ENCODE measurements around the gene COL26A1.
"Not testable (repeated sequence)": the region's sequence is repeated elsewhere in the genome, so short reads cannot be mapped to it uniquely, and the experiment has no call there.

Gene COL26A1

DNA sequence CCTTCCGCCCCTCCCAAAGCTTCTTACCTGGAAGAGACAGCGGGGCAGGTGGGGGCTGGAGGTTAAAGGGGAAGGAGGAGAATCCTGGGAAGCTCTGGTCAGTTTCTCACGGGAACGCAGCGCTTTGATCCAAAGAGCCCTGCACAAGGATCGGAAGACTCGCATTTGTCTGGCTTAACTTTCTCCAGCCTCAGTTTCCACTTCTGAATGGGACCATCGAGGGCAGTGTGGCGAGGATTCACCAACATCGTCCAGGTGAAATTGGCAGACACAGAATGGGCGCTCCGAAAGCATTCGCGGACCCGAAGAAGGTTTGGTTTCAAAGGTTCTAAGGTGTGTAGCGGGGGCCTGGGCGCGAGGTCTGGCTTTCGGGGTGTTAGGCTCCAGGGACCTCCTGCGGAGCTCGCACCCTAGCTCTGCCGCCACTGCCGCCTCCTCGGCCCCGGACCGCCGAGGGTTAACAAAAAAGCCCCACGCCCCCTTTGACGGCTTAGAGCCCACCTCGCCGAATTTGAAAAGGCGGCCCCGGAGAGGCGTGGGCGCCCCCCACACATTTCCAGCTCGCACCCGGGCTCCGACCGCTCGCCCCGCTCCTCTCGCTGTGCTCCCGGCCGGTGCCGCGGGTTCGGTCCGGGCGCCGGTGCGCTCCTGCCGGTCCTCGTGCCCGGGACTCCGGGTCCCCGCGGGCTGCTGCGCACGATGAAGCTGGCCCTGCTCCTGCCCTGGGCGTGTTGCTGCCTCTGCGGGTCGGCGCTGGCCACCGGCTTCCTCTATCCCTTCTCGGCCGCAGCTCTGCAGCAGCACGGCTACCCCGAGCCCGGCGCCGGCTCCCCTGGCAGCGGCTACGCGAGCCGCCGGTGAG, at the start of gene COL26A1:
Gene COL26A1 (plus strand): TSS at position 542 of the 862 bp plus-strand sequence. CDS start 158 bp downstream, at position 700.
- peak; percentile 20 for DNase-seq (ENCODE audit: low spot score)

DNA sequence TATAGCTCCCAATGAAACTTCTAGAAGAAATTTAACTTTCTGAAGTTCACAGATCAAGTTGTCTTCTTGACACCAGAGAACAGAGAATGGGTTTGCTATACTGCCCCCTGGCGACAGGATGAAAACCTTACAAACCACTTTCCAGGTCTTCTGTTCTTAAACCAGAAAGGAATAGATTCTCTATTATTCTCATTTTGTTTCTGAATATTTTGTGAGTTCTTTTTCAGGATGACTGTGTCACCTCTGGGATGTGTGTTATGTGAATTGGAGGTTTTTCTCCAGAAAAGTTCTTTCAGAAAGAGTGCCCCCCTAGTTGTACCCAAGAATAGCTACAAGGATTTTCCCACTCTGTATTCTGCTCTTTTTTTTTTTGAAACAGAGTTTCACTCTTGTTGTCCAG, 47.3 kb upstream of the COL26A1 start:
- DNase-seq (ENCODE audit: low spot score), result peak; percentile 49

DNA sequence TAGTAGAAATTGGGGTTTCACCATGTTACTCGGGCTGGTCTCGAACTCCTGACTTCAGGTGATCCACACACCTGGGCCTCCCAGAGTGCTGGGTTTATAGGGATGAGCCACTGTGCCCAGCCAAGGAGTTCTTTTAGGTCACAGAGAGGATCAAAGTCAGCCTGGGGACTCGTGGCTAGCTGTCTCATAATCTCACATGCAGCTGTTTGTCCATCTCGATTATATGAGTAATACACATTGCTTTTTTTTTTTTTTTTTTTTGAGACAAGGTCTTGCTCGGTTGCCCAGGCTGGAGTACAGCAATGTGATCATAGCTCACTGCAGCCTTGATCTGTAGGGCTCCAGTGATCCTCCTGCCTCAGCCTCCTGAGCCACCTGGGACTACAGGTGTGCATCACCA, 43.3 kb upstream of the COL26A1 start:
- DNase-seq (ENCODE audit: low spot score), result no peak

DNA sequence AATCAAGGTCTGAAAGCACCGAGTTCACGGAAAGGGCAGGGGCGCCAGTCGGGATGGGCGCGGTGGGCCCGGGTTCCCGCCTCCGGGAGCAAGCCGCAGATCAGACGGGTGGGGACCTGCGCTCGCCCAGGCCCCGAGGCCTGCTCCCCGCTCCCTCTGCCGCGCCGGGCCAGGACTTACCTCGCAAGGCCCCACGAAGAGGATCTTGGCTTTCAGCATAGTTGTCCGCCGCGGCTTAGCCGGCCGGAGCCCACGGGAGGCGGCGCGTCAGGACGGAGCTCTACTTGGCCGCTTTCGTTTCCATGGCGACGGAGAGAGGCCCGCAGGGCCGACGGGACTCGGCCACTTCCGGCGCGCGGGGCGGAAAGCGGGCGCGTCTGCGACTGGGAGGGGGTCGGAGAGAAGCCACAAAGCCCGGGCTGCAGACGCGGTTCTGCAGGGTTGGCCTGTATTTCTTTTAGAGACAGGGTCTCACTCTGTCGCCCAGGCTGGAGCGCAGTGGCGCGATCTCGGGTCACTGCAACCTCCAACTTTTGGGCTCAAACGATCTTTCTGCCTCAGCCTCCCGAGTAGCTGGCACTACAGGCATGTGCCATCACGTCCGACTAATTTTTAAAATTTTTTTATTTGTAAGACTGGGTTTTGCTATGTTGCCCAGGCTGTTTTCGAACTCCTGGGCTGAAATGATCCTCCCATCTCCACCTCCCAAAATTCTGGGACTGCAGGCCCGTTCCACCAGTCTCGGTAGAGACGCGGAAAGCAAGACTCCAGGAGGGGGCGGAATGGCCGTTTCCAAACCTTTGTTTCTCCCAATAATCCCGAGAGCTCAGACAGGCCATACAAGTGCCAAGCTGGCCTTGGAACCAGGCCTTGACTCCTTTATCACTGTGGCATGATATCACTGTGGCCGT, 40.9 kb upstream of the COL26A1 start, which contains the start of gene IFT22:
Gene IFT22 (minus strand): TSS at position 322 of the 911 bp plus-strand sequence. CDS start 103 bp downstream, at position 219.
- DNase-seq (ENCODE audit: low spot score), result peak; percentile 92

DNA sequence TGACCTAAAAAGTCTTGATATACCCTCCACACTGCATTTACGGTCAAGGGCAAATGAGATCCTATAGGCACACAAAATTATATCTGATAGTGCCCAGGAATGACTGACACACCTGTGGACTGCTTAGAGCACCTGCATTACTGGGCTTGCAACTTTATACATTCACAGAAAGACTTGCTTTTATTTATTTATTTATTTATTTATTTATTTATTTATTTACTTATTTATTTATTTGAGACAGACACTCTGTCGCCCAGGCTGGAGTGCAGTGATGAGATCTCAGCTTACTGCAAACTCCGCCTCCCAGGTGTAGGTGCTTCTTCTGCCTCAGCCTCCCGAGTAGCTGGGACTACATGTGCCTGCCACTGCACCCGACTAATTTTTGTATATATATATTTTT, 34.5 kb upstream of the COL26A1 start:
- no peak for DNase-seq (ENCODE audit: low spot score)

DNA sequence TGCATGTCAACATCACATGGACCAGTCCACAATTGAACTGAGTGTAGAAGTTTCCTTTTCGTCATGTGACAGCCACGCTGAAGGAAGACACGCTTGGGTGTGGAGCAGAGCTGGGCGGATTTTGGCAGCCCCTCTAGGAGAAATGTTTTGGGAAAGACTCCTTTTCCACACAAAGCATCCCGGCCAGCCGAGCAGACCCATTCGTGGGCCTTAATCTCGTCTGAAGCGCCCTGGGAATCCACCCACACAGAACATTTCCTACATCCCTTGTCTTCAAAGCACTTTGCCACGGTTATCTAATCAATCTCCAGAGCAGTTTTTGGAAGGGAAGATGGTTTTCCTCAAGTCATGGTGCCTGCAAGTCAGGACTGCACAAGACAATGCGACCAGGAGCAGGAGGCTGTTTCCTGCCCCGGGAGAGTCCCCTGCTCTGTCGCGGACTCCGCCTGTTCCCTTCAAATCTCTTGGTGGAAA, 32.6 kb upstream of the COL26A1 start:
- DNase-seq (ENCODE audit: low spot score), result no peak

DNA sequence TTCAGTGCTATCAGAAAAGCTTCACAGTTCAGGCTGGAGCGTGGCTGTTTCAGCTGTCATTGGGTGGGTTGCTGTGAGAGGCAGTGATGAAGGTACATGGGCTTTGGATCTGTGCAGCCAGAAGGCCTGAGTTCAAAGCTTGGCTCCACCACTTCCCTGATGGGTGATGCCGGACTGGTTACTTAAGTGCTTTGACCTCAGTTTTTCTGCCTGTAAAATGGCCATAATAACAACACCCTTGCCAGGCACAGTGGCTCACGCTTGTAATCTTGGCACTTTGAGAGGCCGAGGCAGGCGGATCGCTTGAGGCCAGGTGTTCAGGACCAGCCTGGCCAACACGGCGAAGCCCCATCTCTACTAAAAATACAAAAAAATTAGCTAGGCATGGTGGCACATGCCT, 30.6 kb upstream of the COL26A1 start:
- no peak for DNase-seq (ENCODE audit: low spot score)

DNA sequence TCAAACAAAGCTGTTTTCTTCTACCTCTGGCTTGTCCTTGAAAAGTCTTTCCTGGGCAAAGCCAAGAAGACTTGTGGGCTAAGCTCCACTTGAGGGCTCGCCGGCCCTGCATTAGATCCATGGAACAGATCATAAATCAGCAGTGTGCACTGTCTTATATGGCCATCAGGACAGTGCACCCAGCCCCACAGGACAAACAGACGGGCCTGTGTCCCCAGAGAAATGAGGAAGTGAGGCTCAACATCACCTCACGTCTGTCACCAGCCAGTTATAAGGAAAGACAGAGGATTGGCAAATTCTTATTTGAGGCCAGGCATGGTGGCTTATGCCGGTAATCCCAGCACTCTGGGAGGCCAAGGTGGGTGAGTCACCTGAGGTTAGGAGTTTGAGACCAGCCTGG, 28.8 kb upstream of the COL26A1 start:
- no peak for DNase-seq (ENCODE audit: low spot score)

DNA sequence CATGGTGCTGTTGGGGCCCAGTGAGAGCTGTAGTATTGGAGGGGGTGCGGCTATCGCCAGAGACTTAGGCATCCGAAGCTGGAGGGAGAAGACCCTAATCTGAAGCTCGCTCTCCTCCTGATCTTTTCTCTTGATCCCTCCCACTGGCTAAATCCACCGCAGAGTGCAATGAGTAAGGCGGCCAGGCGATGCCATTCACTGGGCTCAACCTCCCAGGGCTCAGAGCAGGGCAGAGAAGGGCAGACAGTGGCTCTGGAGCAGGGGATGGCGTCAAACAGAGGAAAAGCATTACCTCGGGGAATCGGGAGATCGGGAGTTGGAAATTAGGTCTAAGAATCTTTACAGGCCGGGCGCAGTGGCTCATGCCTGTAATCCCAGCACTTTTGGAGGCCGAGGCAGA, 22.3 kb upstream of the COL26A1 start:
- no peak for DNase-seq (ENCODE audit: low spot score)

DNA sequence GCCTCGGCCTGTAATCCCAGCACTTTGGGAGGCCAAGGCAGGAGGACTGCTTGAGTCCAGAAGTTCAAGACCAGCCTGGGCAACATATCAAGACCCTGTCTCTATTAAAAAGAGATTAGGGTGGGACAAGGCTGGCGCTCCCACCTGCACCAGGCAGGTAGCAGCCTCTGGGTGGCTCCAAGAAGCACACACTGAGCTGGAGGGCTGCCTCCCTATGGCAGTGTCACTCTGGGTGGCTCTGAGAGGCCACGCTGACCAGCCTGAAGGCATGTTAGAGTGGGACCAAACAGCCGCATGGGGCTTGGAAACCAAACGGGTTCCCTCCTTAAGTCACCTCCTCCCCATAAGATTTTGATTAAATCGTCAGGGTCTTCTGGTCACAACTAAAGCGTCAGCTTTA, 19.8 kb upstream of the COL26A1 start:
- no peak for DNase-seq (ENCODE audit: low spot score)

DNA sequence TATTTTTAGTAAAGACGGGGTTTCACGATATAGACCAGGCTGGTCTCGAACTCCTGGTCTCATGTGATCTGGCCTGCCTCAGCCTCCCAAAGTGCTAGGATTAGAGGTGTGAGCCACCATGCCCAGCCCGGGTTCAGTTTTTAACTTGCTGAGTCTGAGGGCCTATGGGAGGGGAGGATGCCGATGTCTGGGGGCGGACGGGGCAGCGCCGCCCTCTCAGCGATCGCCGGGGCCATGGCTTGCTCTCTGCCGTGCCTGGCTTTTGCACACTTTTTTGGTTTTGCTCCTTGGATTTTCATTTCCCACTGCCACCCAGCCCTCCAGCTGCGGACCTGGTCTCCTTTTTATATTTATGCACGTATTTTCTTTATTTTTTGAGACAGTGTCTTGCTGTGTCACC, 15.2 kb upstream of the COL26A1 start:
- no peak for DNase-seq (ENCODE audit: low spot score)

DNA sequence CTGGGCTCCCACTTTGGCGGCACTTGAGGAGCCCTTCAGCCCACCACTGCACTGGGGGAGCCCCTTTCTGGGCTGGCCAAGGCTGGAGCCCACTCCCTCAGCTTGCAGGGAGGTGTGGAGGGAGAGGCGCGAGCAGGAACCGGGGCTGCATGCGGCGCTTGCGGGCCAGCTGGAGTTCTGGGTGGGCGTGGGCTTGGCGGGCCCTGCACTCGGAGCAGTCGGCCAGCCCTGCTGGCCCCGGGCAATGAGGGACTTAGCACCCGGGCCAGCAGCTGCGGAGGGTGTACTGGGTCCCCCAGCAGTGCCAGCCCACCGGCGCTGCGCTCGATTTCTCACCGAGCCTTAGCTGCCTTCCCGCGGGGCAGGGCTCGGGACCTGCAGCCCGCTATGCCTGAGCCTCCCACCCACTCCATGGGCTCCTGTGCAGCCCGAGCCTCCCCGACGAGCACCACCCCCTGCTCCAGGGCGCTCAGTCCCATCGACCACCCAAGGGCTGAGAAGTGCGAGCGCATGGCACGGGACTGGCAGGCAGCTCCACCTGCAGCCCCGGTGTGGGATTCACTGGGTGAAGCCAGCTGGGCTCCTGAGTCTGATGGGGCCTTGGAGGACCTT, 14.1 kb upstream of the COL26A1 start:
- not testable (repeated sequence) for DNase-seq (ENCODE audit: low spot score)

DNA sequence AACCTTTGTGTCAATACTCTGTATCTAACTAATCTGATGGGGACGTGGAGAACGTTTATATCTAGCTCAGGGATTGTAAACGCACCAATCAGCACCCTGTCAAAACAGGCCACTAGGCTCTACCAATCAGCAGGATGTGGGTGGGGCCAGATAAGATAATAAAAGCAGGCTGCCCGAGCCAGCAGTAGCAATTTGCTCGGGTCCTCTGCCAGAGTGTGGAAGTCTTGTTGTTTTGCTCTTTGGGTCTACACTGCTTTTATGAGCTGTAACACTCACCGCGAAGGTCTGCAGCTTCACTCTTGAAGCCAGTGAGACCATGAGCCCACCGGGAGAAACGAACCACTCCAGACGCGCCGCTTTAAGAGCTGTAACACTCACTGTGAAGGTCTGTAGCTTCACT, 13.4 kb upstream of the COL26A1 start:
- not testable (repeated sequence) for DNase-seq (ENCODE audit: low spot score)

DNA sequence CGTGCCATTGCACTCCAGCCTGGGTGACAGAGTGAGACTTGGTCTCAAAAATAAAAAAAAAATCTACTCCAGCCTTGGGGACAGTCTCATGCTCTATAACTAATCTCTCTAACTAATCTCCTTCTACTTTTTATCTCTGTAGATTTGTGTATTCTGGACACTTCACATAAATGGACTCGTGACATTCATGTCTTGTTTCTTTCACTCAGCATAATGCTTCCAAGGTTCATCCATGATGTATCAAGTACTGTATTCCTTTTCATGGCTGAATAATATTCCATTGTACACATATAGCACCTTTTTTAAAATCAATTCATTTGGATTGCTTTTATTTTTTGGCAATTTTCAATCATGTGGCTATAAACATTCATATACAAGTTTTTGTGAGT, 9.8 kb upstream of the COL26A1 start:
- DNase-seq (ENCODE audit: low spot score), result no peak

DNA sequence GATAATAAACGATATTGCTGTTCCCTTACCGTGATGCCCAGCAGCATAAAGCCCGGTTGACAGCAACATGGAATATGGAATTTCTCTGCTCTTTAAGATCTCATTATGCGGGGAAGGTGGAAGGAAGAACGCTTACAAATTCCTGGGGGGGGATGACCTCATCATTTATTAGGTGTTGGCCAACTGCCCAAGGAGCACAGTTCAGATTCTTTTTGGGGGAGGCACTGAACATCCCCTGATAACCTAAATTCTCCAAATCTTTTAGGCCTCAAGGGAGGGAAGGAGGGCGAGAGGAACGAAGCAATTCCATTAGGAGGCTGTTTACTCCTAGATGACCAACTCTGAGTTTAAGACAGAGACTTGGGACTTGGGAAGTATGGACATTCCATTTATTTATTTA, 5.2 kb upstream of the COL26A1 start:
- DNase-seq (ENCODE audit: low spot score), result no peak

DNA sequence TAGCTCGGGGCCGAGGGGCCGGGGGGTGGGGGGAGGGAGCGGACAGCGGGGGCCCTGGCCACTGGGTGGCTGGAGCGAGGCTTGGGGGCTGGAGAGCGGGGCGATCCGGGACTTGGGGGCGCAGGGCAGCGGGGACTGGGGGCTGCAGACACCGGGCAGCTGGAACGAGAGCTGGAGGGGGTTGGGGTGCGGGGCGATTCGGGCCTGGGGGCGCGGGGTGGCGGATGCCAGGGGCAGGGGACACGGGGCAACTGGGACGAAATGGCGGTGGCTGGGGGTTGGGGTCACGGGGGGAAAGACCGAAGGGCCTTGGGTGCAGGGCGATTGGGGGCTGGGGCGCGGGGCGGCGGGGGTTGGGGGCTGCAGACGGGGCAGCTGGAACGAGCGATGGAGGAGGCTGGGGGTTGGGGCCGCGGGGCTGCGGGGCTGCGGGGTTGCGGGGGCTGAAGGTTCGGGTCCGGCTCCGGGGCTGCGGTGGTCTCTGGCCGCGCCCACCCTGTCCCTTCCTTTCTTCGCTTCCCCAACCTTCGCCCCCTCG, 590 bp downstream of the COL26A1 start:
- DNase-seq (ENCODE audit: low spot score), result no peak

DNA sequence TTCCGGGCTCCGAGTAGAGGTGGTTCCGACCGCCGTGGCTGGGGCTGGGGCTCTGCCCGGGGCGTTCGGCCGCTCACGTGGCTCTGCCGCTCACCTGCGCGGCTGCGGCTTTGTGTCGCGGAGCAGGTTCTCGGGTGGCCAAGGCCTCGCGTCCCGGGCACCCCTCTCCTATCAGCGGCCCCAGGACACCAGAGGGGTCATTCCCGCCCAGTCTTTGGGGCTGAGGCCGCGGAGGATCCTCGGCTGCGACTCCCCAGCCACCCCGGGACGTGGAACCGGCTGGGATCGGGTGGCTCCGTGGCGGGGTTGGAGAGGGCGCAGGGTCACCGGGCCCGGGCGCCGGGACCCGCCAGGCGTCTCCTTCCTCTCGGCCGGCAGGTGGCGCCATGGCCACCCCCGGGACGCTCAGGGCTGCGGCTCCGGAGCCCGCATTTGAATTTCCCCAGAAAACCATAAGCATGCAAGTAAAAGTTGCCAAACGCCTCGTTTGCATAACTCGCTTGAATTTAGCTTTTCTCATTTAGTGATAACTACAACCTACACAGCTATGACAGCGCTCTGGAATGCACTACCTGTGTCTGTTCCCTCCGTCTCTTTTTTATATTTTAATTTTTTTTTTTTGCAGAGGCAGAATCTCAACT, 1.2 kb downstream of the COL26A1 start:
- DNase-seq (ENCODE audit: low spot score), result peak; percentile 87

DNA sequence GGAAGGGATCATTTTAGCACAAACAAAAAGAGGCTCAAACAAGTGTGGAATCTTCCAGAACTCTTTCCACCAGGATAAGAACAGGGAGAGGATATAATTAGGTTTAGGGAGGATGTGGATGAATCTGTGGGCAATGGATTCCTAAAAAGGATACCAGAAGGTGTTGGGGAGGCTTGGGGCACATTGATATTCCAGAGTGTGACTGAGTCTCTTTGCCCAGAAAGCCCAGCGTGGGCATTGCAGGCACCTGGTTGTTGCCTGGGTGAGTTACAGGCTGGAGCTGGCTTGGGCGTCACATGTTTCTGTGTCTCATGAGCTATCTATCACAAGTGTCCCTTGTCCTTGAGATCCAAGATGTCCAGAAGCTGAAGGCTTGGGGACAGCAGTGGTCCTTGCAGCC, 3.3 kb downstream of the COL26A1 start:
- no peak for DNase-seq (ENCODE audit: low spot score)

DNA sequence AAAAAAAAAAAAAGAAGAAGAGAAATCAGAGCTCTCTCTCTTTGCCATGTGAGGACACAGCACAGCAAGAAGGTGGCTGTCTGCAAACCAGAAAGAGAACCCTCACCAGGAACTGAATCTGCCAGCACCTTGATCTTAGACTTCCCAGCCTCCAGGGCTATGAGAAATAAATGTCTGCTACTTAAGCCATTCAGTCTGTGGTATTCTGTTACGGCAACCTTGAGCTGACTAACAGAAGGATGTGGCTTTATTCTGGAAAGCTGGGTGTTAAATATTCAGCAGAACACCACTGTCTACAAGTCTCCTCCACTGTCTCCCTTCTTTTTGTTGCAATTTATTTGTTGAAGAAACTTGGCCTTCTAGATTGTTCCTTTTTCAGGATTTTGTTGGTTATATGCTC, 5.0 kb downstream of the COL26A1 start:
- no peak for DNase-seq (ENCODE audit: low spot score)

DNA sequence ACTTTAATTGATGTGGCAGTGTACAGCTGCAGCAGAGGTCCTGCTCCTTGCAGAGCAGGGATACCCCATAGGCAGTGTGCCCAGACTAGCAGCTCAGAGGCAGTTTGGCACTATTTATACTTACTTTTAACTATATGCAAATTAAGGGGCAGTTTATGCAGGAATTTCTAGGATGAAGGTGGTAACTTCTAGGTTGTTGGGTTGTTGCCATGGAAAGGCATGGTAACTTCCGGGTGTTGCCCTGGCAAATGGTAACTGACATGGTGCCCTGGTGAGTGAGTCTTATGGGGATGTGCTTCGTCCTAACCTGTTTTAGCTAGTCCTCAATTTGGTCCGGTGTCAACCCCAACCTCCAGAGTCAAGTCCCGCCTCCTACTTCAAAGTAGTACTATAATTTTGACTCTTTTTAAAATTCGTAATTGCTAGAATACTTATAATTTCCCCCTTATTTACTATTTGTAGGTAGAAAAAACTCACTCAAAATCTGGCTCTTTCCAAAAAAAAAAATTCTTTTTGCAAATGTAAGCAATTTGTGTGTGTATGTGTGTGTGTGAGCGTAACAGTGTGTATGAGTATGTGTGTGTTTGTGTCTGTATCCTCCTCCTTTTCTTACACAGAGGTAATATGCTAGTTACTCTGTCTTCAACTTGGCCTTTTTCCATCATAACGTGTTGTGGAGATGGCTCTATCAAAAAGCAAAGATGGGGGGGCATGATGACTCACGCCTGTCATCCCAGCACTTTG, 5.9 kb downstream of the COL26A1 start:
- no peak for DNase-seq (ENCODE audit: low spot score)

DNA sequence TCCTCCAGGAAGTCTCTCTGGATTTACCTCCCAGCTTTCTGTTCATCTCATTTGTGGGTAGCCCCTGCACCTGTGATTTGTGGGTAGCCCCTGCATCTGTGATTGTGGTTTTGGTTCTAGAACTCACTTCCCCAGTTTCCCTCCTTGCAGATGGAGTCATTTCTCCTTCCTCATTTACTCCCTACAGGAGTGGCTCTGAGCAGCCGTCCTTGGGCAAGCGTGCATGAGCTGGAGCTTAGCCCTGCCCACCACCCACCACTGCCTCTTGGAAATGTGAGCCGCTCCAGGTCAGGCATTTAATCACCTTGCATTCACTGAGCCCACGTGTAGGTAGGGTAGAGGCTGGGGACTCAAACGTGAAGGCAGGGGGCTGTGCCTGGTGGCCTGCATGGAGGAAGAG, 8.2 kb downstream of the COL26A1 start:
- no peak for DNase-seq (ENCODE audit: low spot score)
